Activated naive CD4-positive, alpha-beta T cell treated with anti-CD3 and anti-CD28 coated beads, Interleukin-2, amount 10 ng/mL, durations not matched to agents 7 days and 5 days (primary cell): ENCODE results near the gene PKD2L1.
A peak's percentile ranks its signal among the peaks of the same experiment; 100 is the strongest.

ENCODE experiments used
- CTCF ChIA-PET: fragments of 350-600 bp; sonication (Branson Sonifier 250); formaldehyde crosslinking; loops from one replicate; lab custom pipeline; 2021; ENCODE audit warnings: antibody characterized with exemption; lab: Charles Lee
- DNase-seq: peaks from one replicate; pipeline ENCODE4 v3.0.0-alpha.2; 2020
- H3K27ac Mint-ChIP-seq: one replicate; pipeline ENCODE4 v1.8.0; 2021; ENCODE audit warnings: mild to moderate bottlenecking, moderate library complexity, mixed read lengths
- H3K27me3 Mint-ChIP-seq: one replicate; pipeline ENCODE4 v1.8.0; 2021; ENCODE audit warnings: mild to moderate bottlenecking, mixed read lengths
- H3K36me3 Mint-ChIP-seq: one replicate; pipeline ENCODE4 v1.8.0; 2021; ENCODE audit warnings: mixed read lengths
- H3K4me1 Mint-ChIP-seq: one replicate; pipeline ENCODE4 v1.8.0; 2021; ENCODE audit warnings: mixed read lengths
- H3K4me3 Mint-ChIP-seq: one replicate; pipeline ENCODE4 v1.8.0; 2021; ENCODE audit warnings: mild to moderate bottlenecking, moderate library complexity, mixed read lengths
- H3K9me3 Mint-ChIP-seq: one replicate; pipeline ENCODE4 v1.8.0; 2021; ENCODE audit warnings: mixed read lengths

PKD2L1 gene

DNA sequence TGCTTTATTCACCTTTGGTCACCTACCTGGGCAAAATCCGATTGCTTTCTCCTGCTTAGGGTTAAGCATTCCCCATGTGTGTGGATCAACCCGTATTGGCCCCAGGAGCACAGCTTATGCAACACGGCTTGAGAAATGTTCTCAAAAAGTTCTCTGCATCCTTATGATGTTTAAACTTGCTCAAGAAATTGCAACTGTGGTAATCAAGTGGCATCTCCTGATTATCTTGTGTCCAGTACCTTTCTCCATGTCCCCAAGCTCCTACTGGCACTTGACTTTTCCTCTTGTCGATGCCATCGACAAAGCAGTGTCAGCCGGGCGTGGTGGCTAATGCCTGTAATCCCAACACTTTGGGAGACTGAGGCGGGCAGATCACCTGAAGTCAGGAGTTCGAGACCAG lies 4.7 kb upstream of the PKD2L1 start:
- CTCF ChIA-PET, result interaction anchor here (0.7 to 2.2 kb wide), 2 partner anchors 99 to 129 kb away, joined by 4 to 9 read pairs; no protein-coding TSS in a partner anchor
- no peak overlapping the region for H3K4me3 Mint-ChIP-seq
- no peaks in the 10 kb centered on the region for H3K36me3 Mint-ChIP-seq
- H3K27ac Mint-ChIP-seq, result no peak overlapping the region
- H3K27me3 Mint-ChIP-seq, result peaks cover 60% of the 10 kb centered on the region
- H3K9me3 Mint-ChIP-seq, result no peaks in the 10 kb centered on the region
- H3K4me1 Mint-ChIP-seq, result peaks cover 10% of the 10 kb centered on the region
- DNase-seq, result no peak

DNA sequence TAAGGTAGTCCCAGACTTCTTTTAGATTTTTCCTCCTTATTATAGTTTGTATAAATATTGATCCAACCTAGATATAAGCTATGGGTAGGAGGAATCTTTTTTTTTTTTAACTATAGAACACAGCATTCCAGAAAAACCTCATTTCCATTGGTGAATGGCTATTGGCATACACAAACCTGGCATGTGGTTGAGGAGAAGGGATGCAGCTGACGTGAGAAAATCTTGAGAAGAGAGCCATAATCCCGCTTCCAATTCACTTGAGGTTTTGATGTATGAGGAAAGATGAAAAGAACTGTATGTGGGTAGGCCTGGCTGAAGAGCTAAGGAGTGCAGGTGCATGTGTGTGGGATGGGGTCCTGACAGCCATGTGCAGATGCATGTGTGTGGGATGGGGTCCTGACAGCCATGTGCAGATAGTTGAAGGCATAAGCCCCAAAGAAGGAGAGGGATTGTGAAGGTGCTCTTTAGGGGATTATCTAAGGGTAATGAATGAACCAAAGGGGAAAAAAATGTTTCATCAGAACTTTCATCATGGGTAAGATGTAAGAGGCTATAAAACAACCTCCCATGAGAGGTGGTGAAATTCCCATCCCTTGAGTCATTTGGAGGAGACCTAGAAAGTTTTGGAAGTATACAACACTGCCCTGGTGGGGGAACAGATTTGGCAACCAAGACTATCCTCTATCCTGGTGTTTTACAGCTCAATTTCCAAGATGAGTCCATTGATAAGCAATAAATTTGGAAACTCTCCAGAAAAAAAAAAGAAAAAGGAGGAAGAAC lies 3.8 kb upstream of the PKD2L1 start:
- H3K9me3 Mint-ChIP-seq, result no peaks in the 10 kb centered on the region
- peaks cover 4% of the 10 kb centered on the region for H3K4me1 Mint-ChIP-seq
- CTCF ChIA-PET, result interaction anchor here (0.7 to 2.2 kb wide), 2 partner anchors 100 to 129 kb away, joined by 4 to 9 read pairs; no protein-coding TSS in a partner anchor
- H3K4me3 Mint-ChIP-seq, result no peak overlapping the region
- DNase-seq, result no peak
- H3K27me3 Mint-ChIP-seq, result peaks cover 63% of the 10 kb centered on the region
- no peaks in the 10 kb centered on the region for H3K36me3 Mint-ChIP-seq
- H3K27ac Mint-ChIP-seq, result no peak overlapping the region

DNA sequence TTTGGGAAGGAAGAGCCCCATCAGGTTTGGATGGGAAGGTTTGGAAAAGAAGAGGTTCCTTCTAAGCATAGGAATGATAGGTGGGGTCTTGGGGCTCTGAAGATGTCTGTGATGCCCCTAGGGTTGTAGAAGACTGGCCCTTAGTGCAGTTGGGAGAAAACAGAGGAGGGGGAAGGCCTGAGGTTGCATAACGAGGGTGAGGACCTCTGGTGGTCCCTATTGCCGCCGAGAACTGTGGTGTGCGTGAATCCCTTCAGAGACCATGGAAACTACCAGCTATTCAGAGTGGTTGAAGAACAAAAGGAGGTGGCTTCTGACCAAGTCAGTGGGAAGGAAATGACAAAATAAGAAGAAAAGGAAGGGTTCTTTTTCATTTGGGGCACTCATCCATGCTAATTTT lies 3.1 kb upstream of the PKD2L1 start:
- CTCF ChIA-PET, result interaction anchor here (1.2 to 3.6 kb wide), 4 partner anchors 98 to 175 kb away, joined by 3 to 12 read pairs (median 6); no protein-coding TSS in a partner anchor
- Mint-ChIP-seq H3K36me3 (no peaks in the 10 kb centered on the region), H3K27ac (no peak overlapping the region), H3K9me3 (no peaks in the 10 kb centered on the region), H3K4me3 (no peak overlapping the region), H3K4me1 (peaks cover 2% of the 10 kb centered on the region), H3K27me3 (peaks cover 59% of the 10 kb centered on the region)
- DNase-seq, result no peak

DNA sequence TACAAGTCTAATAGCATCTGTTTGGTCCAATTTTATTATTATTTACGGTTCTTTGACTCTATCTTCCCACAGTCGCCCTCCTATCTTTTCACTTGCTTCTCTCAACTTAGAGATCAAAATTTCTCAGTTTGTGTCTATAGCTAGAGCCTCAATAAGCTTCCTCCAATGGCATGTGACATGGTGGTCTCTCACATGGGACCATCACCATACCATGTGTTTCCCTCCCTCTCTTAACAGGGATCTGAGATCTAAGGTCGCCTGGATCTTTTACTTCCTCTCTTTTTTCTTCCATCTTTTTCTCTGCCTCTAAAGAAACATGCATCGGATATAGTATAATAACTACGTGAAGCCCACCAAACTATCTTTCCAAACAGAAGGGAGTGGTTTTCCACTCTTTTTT lies 1.8 kb downstream of the PKD2L1 start:
- Mint-ChIP-seq H3K9me3 (no peaks in the 10 kb centered on the region), H3K4me3 (no peak overlapping the region), H3K36me3 (no peaks in the 10 kb centered on the region), H3K27me3 (peaks cover 37% of the 10 kb centered on the region), H3K27ac (no peak overlapping the region), H3K4me1 (peaks cover 19% of the 10 kb centered on the region)
- CTCF ChIA-PET, result interaction anchor here (1.1 to 3.2 kb wide), 2 partner anchors 46 to 105 kb away, joined by 3 to 13 read pairs; no protein-coding TSS in a partner anchor
- DNase-seq, result no peak

DNA sequence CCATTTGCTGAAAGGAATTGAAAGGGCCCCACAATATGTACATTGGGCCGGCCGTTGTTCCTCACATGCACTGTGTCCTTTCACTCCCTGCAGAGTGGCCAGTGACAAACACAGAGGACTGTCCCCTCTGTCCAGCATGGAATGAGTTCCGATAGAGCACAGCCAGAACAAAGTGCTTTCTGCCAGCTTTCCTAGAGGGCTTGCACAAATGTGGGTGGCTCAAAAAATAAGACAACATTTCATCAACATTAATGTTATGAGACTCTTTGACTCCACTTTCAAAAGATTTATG lies 2.4 kb downstream of the PKD2L1 start:
- Mint-ChIP-seq H3K27ac (no peak overlapping the region), H3K9me3 (no peaks in the 10 kb centered on the region), H3K36me3 (no peaks in the 10 kb centered on the region), H3K27me3 (peaks cover 31% of the 10 kb centered on the region), H3K4me3 (no peak overlapping the region), H3K4me1 (peaks cover 19% of the 10 kb centered on the region)
- CTCF ChIA-PET, result interaction anchor here (0.9 to 3.2 kb wide), 7 partner anchors 10 to 191 kb away, joined by 3 to 14 read pairs (median 3); no protein-coding TSS in a partner anchor
- no peak for DNase-seq

DNA sequence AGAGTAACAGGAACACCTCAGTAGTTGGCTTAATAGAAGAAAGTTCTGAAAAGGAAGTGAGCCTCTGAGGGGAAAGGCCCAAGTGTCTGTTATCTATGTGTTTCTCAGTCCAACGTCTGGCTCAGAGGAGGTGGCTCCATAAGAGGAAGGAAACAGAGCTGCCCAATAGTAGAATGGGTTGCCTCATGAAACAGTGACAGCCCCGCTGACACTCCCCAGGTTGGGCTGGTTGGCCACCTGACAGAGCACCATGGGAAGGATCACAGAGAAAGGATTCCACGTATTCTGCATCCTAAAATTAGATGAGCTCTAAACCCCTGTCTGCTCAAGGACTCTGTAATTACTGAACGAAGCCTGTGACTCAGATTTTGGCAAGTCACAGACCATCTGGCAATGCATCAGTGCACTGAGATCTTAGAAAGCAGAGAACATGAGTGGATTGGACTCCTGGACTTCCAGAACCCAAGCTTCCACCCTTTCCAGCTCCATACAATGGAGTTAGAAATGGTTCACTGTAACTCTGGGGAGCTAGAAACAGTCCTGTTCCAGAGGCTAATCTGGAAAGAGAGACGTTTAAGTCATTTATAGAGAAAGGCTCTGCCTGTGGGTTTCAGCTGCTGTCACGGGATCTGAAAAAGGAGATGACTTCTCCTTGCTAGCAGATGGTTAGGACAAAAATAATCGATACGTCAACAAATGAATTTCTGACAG lies 2.9 kb downstream of the PKD2L1 start:
- H3K27ac Mint-ChIP-seq, result peak overlapping the region; percentile 7
- H3K36me3 Mint-ChIP-seq, result no peaks in the 10 kb centered on the region
- no peaks in the 10 kb centered on the region for H3K9me3 Mint-ChIP-seq
- peaks cover 19% of the 10 kb centered on the region for H3K4me1 Mint-ChIP-seq
- peak; percentile 57 for DNase-seq
- H3K4me3 Mint-ChIP-seq, result no peak overlapping the region
- peaks cover 30% of the 10 kb centered on the region for H3K27me3 Mint-ChIP-seq
- CTCF ChIA-PET, result interaction anchor here (0.9 to 3.2 kb wide), 7 partner anchors 11 to 191 kb away, joined by 3 to 14 read pairs (median 4); no protein-coding TSS in a partner anchor

DNA sequence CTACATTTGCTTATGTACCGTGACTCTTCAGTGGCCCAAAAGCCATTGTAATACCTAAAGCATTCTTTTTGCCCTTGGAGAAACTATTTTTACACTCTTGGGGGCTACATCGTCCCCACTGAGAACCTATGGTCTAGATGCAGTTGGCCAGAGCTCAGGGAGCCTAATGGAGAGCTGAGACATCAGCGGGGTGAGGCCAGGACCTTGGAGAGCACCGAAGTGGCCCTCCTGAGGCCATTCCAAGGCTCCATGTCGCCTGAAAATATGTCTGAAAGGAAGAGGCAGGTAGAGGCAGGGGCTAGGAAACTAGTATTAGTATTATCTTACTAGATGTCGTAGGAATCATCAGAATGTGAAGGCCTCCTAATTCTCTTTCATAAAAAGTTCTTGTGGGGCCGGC lies 4.9 kb downstream of the PKD2L1 start:
- Mint-ChIP-seq H3K27me3 (peaks cover 18% of the 10 kb centered on the region), H3K4me3 (no peak overlapping the region), H3K36me3 (no peaks in the 10 kb centered on the region), H3K27ac (no peak overlapping the region), H3K9me3 (no peaks in the 10 kb centered on the region), H3K4me1 (peaks cover 19% of the 10 kb centered on the region)
- CTCF ChIA-PET, result interaction anchor here (1.3 to 3.2 kb wide), 2 partner anchors 16 to 108 kb away, joined by 5 to 13 read pairs; no protein-coding TSS in a partner anchor
- DNase-seq, result no peak

DNA sequence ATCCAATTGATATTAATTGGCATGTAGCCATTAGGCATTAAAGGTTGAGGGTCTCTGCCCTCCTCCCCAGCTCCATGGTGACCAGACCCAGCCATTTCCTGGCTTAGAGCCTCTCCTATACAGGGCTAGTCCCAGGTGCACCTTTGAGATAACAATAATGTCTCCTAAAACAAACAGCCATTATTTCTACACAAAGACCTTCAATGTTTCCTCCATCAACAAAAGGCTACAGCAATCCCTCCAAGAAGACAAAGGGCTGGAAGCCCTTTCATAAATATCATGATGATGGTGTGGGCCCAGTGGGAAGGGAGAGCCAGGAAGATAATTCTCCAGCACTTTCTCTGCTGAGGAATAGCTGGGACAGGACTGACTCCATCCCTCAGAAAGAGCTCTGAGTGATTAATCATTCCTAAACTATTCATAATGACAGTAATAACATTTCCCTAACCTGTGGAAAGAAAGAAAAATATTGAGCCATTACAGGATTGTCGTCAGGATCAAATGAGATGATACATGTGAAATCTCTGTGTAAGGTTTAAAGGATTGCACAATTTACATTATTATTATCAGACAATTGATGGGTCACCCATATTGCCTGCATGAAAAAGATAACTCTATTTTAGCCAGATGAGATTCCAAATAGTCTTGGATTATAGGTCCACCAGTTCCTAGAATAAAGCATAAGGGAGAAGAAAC lies 10.2 kb downstream of the PKD2L1 start:
- CTCF ChIA-PET, result no interaction called here
- H3K4me3 Mint-ChIP-seq, result no peak overlapping the region
- DNase-seq, result no peak
- no peak overlapping the region for H3K27ac Mint-ChIP-seq
- no peaks in the 10 kb centered on the region for H3K36me3 Mint-ChIP-seq
- H3K27me3 Mint-ChIP-seq, result peaks cover 31% of the 10 kb centered on the region
- H3K9me3 Mint-ChIP-seq, result no peaks in the 10 kb centered on the region
- H3K4me1 Mint-ChIP-seq, result no peaks in the 10 kb centered on the region

DNA sequence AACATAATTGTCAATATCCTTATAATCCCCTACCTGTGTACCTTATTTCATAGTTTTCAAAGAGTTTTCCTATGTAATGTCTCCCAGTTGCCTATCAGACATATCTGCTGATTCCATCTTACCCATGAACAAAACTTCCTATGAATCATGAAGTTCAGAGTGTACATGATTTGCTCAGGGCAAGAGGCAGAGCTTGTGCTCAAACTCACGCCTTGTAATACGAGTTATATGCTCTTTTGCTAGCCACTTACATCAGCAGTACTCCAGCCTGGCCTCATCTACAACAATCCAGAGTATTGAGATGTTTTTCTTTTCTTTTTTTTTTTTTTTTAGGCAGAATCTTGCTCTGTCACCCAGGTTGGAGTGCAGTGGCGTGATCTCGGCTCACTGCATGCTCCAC lies 11.8 kb downstream of the PKD2L1 start:
- DNase-seq, result no peak
- Mint-ChIP-seq H3K9me3 (no peaks in the 10 kb centered on the region), H3K27ac (no peak overlapping the region), H3K4me1 (no peaks in the 10 kb centered on the region), H3K4me3 (no peak overlapping the region), H3K36me3 (no peaks in the 10 kb centered on the region), H3K27me3 (peaks cover 44% of the 10 kb centered on the region)
- CTCF ChIA-PET, result no interaction called here

DNA sequence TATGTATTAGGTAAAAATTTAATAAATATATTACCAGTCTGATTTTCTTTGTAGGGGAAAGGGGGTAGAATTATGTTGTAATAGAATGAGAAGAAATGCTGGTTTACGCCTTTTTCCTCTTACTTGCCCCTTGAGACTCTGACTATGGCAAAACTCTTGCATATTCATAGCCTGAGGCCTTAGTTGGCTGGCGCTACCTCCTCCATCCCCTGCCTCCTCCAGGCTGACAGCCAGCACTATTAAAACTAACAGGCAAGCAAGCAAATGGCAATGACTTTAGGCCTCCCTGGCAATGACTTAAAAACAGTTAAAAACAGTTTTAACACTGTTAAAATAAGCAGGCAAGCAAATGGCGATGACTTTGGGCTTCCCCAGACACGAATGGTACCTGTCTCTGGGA lies 14.4 kb downstream of the PKD2L1 start:
- Mint-ChIP-seq H3K4me3 (no peak overlapping the region), H3K36me3 (no peaks in the 10 kb centered on the region), H3K4me1 (no peaks in the 10 kb centered on the region), H3K27me3 (peaks cover 59% of the 10 kb centered on the region), H3K9me3 (no peaks in the 10 kb centered on the region), H3K27ac (no peak overlapping the region)
- DNase-seq, result no peak
- CTCF ChIA-PET, result no interaction called here

DNA sequence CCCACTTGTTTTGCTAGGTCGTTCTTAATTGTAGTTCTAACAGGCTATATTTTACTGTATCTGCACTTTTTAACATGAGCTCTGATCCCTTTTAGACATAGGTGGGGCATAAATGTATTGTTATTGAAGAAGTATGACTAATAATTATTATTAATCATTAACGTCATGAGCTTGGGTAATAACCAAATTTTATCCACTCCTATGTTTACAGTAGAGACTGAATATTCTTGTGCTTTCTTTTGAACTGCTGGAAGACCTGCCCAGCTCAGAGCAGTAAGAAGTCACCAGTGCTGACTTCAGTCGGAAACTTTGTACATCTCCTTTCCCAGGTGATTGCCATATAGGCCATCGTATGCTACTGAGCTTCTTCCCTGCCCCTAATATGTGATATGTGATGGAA lies 18.7 kb downstream of the PKD2L1 start:
- CTCF ChIA-PET, result interaction anchor here (0.7 to 1.7 kb wide), 3 partner anchors 8 to 123 kb away, joined by 3 to 5 read pairs (median 4); no protein-coding TSS in a partner anchor
- Mint-ChIP-seq H3K27ac (no peak overlapping the region), H3K27me3 (peaks cover 75% of the 10 kb centered on the region), H3K4me1 (no peaks in the 10 kb centered on the region), H3K36me3 (no peaks in the 10 kb centered on the region), H3K4me3 (no peak overlapping the region), H3K9me3 (no peaks in the 10 kb centered on the region)
- DNase-seq, result no peak

DNA sequence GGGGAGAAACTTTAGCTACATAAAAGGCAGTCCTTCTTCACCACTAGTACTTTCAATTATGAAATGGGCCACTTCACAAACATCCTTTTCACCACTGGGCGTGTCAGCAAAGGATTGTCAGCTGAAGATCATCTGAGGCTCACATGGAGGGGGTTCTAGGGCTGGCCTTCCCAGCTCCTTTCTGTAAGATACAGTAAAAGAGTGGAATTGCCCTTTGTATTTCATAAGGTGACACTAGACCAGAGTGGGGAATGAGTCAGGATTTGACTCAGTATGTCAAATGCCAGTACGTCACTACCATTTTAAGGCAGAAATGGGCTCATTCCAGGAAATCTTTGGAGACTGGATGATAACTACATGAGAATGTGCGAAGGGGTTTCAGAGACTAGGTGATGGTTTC lies 22.3 kb downstream of the PKD2L1 start:
- CTCF ChIA-PET, result no interaction called here
- no peak for DNase-seq
- no peak overlapping the region for H3K27ac Mint-ChIP-seq
- H3K36me3 Mint-ChIP-seq, result no peaks in the 10 kb centered on the region
- no peaks in the 10 kb centered on the region for H3K9me3 Mint-ChIP-seq
- H3K27me3 Mint-ChIP-seq, result peaks cover 77% of the 10 kb centered on the region
- no peak overlapping the region for H3K4me3 Mint-ChIP-seq
- H3K4me1 Mint-ChIP-seq, result no peaks in the 10 kb centered on the region

DNA sequence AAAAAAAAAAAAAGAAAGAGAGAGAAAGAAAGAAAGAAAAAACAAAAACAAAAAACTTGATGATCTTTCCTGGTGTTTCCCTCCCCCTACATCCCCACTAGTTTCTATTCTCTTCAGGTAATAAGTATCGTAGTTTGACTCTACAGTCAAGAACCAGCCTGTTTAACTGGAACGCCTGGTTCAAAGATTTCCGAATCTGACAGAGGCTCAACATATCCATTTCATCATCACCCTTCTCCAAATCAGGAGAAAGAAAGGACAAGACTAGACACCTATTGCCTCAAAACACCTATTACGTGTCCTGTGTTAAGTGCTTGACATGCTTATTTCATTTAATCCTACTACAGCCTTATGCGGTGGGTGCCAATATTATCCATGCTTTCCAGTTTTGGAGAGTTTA lies 23.2 kb downstream of the PKD2L1 start:
- CTCF ChIA-PET, result no interaction called here
- Mint-ChIP-seq H3K36me3 (no peaks in the 10 kb centered on the region), H3K9me3 (no peaks in the 10 kb centered on the region), H3K4me3 (no peak overlapping the region), H3K27me3 (peaks cover 72% of the 10 kb centered on the region), H3K4me1 (no peaks in the 10 kb centered on the region), H3K27ac (no peak overlapping the region)
- no peak for DNase-seq

DNA sequence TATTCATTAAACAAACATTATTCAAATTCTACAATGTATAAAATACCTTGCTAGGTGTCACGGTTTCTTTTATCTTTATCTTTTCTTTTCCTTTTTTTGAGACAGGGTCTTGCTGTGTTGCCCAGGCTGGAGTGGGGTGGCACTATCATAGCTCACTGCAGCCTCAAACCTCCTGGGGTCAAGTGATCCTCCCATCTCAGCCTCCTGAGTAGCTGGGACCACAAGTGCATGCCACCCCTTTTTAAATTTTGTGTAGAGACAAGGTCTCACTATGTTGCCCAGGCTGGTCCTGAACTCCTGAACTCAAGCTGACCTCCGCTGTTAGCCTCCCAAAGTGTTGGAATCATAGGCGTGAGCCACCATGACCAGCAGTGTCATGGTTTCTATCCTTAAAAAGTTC lies 25.6 kb downstream of the PKD2L1 start:
- Mint-ChIP-seq H3K9me3 (no peaks in the 10 kb centered on the region), H3K36me3 (no peaks in the 10 kb centered on the region), H3K4me3 (no peak overlapping the region), H3K4me1 (no peaks in the 10 kb centered on the region), H3K27me3 (peaks cover 70% of the 10 kb centered on the region), H3K27ac (no peak overlapping the region)
- CTCF ChIA-PET, result interaction anchor here (1.0 to 2.5 kb wide), 4 partner anchors 34 to 214 kb away, joined by 3 to 16 read pairs (median 7); no protein-coding TSS in a partner anchor
- no peak for DNase-seq
